Ascending aorta (tissue), 2 donors: ENCODE results near the gene ADPRH. TPM values are rescaled to one million over a fixed set of nuclear protein-coding genes. Genes with fewer than 3 reads are reported as not detected.

Source experiments
- DNase-seq, 2 donors: peaks; one replicate each; pipeline ENCODE4 v3.0.0-alpha.2; 2019; ENCODE audit warnings: low spot score in 2 of 2
- H3K27ac ChIP-seq, 2 donors: fragments of 200-600 bp; sonication (generic); one replicate each; pipeline ENCODE4 v1.5.1; 2016 to 2017; ENCODE audit warnings: mild to moderate bottlenecking in 1 of 2
- H3K27me3 ChIP-seq: fragments of 200-600 bp; sonication (generic); one replicate; pipeline ENCODE4 v1.5.1; 2017
- H3K36me3 ChIP-seq, 2 donors: fragments of 200-600 bp; sonication (generic); one replicate each; pipeline ENCODE4 v1.5.1; 2016
- H3K4me1 ChIP-seq, 2 donors: fragments of 200-600 bp; sonication (generic); one replicate each; pipeline ENCODE4 v1.5.1; 2016 to 2017; ENCODE audit warnings: mild to moderate bottlenecking in 1 of 2
- H3K4me3 ChIP-seq, 2 donors: fragments of 200-600 bp; sonication (generic); one replicate each; pipeline ENCODE4 v1.5.1; 2016 to 2017; ENCODE audit warnings: mild to moderate bottlenecking in 1 of 2
- H3K9me3 ChIP-seq, 2 donors: fragments of 200-600 bp; sonication (generic); one replicate each; pipeline ENCODE4 v1.5.1; 2016
- intact Hi-C: fragments of 100-400 bp; cut with DNase I; formaldehyde crosslinking; loops from one replicate; pipeline ENCODE4 v1.15.1; 2023
- total RNA-seq: library from RNA; depleted of rRNA; stranded (reverse); fragments of >200 nt; gene quantifications from one replicate; pipeline ENCODE4 v1.1.0, GENCODE V29; 2016
- TF ChIP-seq, protein P1 (sequence below), 3 experiments: fragments of 200-600 bp in 2 of 3; fragments of 450-650 bp in 1 of 3; sonication (generic) in 2 of 3; IDR thresholded peaks; one replicate each; pipeline ENCODE4 v1.5.1; 2016 to 2019; ENCODE audit warnings: antibody characterized with exemption in 3 of 3, mild to moderate bottlenecking in 1 of 3, moderate library complexity in 1 of 3

The ADPRH gene
- total RNA-seq, 1 donor from 2014 or later: 32.1 TPM

DNA sequence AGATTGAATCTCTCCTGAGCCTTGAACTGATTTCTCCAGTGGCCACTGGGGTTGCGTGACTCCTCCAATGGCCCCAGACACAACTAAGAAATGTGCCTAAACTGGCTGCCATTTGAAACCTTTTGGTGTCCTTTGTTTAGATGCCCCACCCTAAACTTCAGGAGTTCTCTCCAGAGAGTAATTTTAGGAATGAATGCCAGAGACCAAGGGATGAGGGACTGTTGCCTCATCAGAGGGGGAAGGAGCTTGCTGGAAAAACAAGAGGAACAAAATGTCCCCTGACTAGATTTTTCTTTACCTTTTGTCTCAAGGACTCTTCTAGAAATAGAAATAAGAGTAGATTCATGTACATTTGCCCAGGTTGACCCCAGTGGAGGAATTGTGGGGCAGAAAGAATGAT, 8.1 kb upstream of the ADPRH start:
- no peaks in the 10 kb centered on the region for H3K9me3 ChIP-seq
- H3K27me3 ChIP-seq: no peaks in the 10 kb centered on the region
- TF ChIP-seq, protein P1, sequence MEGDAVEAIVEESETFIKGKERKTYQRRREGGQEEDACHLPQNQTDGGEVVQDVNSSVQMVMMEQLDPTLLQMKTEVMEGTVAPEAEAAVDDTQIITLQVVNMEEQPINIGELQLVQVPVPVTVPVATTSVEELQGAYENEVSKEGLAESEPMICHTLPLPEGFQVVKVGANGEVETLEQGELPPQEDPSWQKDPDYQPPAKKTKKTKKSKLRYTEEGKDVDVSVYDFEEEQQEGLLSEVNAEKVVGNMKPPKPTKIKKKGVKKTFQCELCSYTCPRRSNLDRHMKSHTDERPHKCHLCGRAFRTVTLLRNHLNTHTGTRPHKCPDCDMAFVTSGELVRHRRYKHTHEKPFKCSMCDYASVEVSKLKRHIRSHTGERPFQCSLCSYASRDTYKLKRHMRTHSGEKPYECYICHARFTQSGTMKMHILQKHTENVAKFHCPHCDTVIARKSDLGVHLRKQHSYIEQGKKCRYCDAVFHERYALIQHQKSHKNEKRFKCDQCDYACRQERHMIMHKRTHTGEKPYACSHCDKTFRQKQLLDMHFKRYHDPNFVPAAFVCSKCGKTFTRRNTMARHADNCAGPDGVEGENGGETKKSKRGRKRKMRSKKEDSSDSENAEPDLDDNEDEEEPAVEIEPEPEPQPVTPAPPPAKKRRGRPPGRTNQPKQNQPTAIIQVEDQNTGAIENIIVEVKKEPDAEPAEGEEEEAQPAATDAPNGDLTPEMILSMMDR (IDR thresholded peaks at IDR 0.05): no peak
- peak overlapping the region in 1 of 2 donors; percentile 50 for H3K27ac ChIP-seq
- no peaks in the 10 kb centered on the region for H3K36me3 ChIP-seq
- intact Hi-C loops: no loop called here
- H3K4me3 ChIP-seq: no peak overlapping the region
- H3K4me1 ChIP-seq: no peaks in the 10 kb centered on the region
- DNase-seq: no peak

DNA sequence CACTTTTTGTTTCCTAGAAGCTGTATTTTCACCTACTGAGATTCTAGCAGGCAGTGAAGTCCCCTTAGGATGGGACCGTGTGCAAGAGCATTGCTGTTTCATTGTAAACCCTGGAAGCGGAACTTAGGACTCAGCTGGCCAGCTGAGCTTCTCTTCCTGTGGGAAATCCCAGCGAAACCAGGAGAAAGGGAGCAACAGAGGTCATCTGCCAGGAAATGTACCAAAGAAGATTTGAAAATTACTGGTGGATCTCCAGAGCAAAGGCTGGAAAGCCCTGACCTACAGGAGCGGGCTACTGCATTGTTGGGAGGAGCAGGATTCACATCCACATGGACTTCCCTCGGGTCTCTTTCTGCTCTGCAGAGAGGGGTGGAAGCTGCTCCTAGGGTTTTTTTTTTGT, 7.6 kb upstream of the ADPRH start:
- H3K27me3 ChIP-seq: no peaks in the 10 kb centered on the region
- peak overlapping the region in 1 of 2 donors; percentile 50 for H3K27ac ChIP-seq
- intact Hi-C loops: no loop called here

GRCh38 chr3:119575507-119575906, 3.8 kb upstream of the ADPRH start:
- Histone ChIP-seq H3K9me3 (no peaks in the 10 kb centered on the region), H3K36me3 (no peaks in the 10 kb centered on the region), H3K4me1 (peaks cover 0 to 3% of the 10 kb centered on the region in 2 donors), H3K27ac (no peak overlapping the region), H3K27me3 (no peaks in the 10 kb centered on the region), H3K4me3 (no peak overlapping the region)
- TF ChIP-seq, protein P1 (IDR thresholded peaks at IDR 0.05): no peak
- no peak for DNase-seq
- intact Hi-C loops: no loop called here

More for the DNA sequence above, 7.6 kb upstream of the ADPRH start:
- TF ChIP-seq, protein P1 (IDR thresholded peaks at IDR 0.05): no peak
- no peaks in the 10 kb centered on the region for H3K9me3 ChIP-seq
- no peak overlapping the region for H3K4me3 ChIP-seq
- H3K36me3 ChIP-seq: no peaks in the 10 kb centered on the region
- DNase-seq: no peak
- no peaks in the 10 kb centered on the region for H3K4me1 ChIP-seq

DNA sequence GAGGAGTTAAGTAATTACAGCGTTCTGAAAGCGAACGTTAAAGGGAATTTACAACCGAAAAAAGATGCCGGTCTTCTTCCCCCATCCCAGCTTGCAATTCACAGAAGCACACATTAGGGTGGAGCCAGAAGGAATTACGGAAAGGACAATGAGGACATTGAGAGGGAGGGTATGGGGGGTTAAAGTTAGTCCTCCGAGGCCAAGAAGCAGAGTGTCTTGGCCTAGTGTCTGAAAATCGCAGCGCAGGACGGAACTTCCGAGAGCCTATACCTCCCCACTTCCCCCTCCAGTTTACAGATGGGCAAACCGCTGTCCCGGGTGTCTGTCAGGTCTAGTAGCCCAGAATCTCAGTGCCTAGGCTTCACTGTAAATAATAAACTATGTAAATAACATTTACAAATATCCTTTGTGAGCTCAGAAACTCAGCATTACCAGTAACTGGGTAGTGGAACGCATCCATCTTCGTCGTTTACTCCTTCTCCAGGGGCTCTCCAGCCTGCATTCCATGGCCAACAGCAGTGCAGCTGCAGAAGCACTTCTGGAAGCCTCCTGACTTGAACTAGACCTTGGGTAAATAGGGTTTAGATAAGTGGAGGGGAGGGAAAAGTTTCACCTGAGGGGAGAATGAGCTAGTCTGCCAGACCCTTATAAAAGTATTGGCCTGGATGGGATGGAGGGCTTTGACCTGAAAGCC, 922 bp downstream of the ADPRH start:
- Histone ChIP-seq H3K27ac (peak overlapping the region; percentile 92 to 93), H3K27me3 (no peaks in the 10 kb centered on the region), H3K4me3 (peak overlapping the region; percentile 55 to 88), H3K4me1 (peaks cover 0 to 4% of the 10 kb centered on the region in 2 donors), H3K36me3 (no peaks in the 10 kb centered on the region), H3K9me3 (no peaks in the 10 kb centered on the region)
- no peak for DNase-seq
- TF ChIP-seq, protein P1 (IDR thresholded peaks at IDR 0.05): no peak
- intact Hi-C loops: loop anchor here (1.0 to 5.0 kb wide), 2 partner anchors 47 to 97 kb away; partner anchors contain the start of gene COX17

GRCh38 chr3:119582178-119582577, 2.9 kb downstream of the ADPRH start:
- TF ChIP-seq, protein P1 (IDR thresholded peaks at IDR 0.05): no peak
- no peak for DNase-seq
- Histone ChIP-seq H3K27ac (no peak overlapping the region), H3K9me3 (no peaks in the 10 kb centered on the region), H3K27me3 (no peaks in the 10 kb centered on the region), H3K36me3 (no peaks in the 10 kb centered on the region), H3K4me3 (no peak overlapping the region), H3K4me1 (peaks cover 0 to 4% of the 10 kb centered on the region in 2 donors)
- intact Hi-C loops: loop anchor here (5.0 kb wide), 1 partner anchor 45 kb away; no protein-coding TSS in a partner anchor
